Colon (tissue), 2 donors: ENCODE data around the gene ZSCAN1.

Experiments used
- FAIRE-seq: peaks from 2 replicates; lab custom pipeline; 2012; peaks lifted over from hg19 to GRCh38; lab: Jason Lieb, UNC
- donor health status: control.
- donor health status: control.

ZSCAN1 gene

GRCh38 chr19:58084596-58085347 is 50.9 kb downstream of the ZSCAN1 start:
- no peak for FAIRE-seq

DNA sequence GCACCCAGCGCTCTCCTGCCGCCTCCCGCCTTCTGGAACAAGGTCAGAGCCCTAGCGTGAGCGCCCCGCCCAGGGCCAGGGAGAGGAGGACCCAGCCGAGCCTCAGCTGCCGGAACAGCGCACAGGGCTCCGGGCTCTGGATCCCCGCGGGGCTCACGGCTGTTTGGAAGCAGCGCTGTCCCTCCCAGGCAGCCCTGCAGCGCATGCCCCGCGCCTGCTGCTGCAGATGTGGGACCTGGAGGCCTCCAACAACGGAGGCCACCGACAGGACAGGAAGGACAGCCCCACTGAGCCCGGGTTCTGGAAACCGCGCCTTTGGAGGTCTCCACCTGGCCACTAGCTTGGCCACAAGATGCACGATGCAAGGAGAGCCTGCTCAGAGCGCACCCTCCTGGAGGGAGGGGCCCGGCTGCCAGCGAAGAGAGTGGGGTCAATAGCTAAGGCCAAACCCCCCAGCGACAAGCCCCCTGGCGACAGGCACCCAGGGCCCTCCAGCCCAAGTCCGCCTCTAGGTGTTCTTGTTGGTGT is 51.6 kb downstream of the ZSCAN1 start:
- no peak for FAIRE-seq

- no peak for FAIRE-seq
Measured at GRCh38 chr19:58086825-58087710, 53.2 kb downstream of the ZSCAN1 start.

DNA sequence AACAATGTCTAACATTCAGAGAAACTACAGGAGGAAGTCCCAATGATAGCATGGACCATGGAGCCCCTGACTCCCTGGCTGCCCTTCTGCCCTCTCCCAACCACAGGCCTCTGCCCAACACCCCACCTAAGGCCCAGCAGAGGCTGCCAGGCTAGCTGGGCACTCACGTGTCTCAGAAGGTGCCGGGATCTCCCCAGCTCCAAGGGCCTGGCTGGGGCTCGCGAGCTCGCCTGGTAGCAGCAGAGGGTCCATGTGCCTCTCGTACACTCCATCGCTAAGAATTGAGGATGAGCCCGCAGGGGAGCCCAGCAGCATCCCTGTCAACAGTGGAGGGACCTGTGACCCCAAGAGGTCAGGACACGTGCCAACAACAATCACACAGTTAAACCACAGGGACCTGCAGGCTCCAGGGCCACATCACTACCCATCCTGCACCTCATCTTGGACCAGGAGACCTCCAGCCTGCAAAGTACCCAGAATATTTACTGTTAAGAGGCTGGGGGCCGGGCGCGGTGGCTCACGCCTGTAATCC is 54.8 kb downstream of the ZSCAN1 start:
- FAIRE-seq = no peak

DNA sequence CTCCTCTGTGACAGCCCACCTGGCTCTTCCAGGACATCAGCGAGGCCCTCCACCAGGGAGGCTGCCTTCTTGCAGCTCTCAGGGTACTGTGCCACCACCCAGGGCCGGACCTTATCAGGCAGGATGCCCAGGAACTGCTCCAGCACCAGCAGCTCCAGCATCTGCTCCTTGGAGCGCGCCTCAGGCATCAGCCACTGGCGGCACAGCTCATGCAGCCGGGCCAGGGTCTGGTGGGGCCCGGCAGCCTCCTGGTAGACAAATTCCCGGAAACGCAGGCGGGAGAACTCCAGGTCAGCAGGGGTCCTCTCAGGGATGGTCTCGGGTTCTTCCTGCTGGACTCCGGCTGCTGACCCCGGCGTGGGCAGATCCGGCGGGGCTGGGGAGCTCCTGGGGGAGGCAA is 56.0 kb downstream of the ZSCAN1 start:
- FAIRE-seq = no peak

- no peak for FAIRE-seq
Measured at GRCh38 chr19:58091251-58091995, 57.6 kb downstream of the ZSCAN1 start.

DNA sequence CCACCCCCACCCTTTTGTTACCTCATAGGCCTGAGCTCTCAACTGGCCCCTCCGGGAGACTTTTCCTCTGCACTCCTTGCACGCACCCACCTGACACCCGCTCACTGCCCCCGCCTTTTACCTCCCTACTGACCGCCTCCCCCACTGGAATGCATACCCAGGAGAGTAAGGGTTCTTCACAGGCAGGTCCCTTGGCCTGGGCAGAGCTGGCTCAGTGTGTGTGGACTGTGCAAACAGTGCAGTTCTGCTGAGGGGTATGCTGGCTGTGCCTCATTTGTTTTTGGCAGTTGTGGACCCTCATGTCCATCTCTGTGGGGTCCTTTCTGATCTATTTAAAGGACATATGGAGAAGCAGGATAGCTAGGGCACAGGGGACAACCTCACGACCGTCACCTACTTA is 59.2 kb downstream of the ZSCAN1 start:
- FAIRE-seq = no peak

GRCh38 chr19:58095328-58095727 is 61.5 kb downstream of the ZSCAN1 start:
- FAIRE-seq = no peak

DNA sequence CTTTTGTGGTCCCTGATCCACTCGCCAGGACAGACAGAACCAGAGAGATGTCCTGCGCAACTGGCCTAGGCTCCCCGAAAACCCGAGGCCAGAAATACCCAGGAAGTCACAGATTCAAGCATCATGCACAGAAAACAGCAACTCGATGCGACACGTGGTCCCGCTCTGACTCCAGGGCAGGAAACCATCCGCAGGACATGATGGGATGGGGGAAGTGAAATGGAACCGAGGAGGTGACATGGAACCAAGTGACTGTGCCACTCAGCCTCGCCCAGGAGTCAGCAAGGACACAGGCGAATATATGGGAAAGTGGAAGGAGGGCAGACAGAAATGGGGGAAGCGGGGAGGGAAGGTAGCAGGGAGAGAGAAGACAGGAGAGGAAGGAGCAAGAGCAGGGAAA is 63.1 kb downstream of the ZSCAN1 start:
- FAIRE-seq = no peak

- FAIRE-seq = no peak
Measured at GRCh38 chr19:58097349-58097748, 63.5 kb downstream of the ZSCAN1 start.

GRCh38 chr19:58097781-58098681 is 64.2 kb downstream of the ZSCAN1 start, which contains the start of gene ZSCAN18:
Gene ZSCAN18 (minus strand): TSS chr19:58098231. CDS start chr19:58090267, 7,964 bp downstream.
- FAIRE-seq = no peak

GRCh38 chr19:58098682-58098998 is 64.8 kb downstream of the ZSCAN1 start:
- FAIRE-seq = no peak
